ENCODE measurements around the gene CAPN5.

CAPN5 gene

DNA sequence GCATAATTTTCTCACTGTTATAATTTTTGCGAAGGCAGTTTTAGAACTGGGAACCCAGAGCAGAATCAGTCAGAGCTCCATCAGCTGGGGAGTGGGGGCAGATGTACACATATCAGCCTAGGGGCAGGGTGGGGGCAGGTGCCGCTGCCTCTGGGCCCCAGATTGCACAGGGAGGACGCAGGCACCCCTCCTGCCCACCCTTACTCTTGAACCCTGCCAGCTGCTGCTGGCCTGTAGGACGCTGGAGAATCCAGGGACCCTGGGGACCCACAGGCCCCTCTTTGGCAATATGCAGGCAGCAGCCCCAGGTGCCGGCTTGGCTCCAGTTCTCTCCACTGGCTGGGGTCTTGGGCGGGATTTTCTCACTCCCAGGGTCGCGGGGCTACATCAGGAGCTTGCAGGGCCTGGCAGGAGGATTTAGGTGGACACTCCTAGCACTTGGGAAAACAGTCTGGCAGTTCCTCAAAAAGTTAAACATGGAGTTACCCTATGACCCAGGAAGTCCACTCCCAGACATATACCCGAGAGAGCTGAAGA is 8.8 kb upstream of the CAPN5 start:
- no peak overlapping the region for H3K27ac ChIP-seq
- TF ChIP-seq, protein P1, sequence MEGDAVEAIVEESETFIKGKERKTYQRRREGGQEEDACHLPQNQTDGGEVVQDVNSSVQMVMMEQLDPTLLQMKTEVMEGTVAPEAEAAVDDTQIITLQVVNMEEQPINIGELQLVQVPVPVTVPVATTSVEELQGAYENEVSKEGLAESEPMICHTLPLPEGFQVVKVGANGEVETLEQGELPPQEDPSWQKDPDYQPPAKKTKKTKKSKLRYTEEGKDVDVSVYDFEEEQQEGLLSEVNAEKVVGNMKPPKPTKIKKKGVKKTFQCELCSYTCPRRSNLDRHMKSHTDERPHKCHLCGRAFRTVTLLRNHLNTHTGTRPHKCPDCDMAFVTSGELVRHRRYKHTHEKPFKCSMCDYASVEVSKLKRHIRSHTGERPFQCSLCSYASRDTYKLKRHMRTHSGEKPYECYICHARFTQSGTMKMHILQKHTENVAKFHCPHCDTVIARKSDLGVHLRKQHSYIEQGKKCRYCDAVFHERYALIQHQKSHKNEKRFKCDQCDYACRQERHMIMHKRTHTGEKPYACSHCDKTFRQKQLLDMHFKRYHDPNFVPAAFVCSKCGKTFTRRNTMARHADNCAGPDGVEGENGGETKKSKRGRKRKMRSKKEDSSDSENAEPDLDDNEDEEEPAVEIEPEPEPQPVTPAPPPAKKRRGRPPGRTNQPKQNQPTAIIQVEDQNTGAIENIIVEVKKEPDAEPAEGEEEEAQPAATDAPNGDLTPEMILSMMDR (IDR thresholded peaks at IDR 0.05): no peak
- no peak for TF ChIP-seq ZFX (IDR thresholded peaks at IDR 0.05; ENCODE audit: borderline replicate concordance)

DNA sequence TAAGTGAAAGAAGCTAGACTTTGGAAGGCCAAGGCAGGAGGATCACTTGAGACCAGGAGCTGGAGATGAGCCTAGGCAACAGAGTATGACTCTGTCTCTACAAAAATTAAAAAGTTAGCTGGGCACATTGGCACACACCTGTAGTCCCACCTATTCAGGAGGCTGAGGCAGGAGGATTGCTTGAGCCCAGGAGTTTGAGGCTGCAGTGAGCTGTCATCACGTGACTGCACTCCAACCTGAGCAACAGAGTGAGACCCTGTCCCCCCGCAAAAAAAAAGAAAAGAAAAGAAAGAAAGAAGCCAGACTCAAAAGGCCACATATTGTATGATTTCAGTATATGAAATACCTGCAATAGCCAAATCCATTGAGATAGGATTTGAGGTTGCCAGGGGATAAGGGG is 7.9 kb upstream of the CAPN5 start:
- TF ChIP-seq, protein P1 (IDR thresholded peaks at IDR 0.05): no peak
- TF ChIP-seq ZFX (IDR thresholded peaks at IDR 0.05; ENCODE audit: borderline replicate concordance): no peak
- no peak overlapping the region for H3K27ac ChIP-seq

DNA sequence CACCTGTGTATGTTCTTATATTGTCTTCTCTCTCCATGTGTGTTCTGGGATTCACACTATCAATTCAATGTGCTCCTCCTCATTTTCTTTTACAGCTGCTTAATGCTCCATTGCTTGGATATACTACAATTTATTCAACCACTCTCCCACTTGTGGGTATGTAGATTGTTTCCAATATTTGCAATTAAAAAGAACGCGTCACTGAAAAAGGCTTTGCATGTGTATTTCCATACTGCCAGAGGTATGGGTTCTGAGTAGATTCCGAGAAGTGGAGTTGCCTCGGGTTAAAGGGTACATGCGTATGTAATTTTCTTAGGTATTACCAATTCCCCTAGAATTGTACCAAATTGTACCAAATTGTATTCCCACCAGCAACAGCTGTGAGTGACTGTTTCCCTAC is 7.0 kb upstream of the CAPN5 start:
- TF ChIP-seq, protein P1 (IDR thresholded peaks at IDR 0.05): no peak
- no peak for TF ChIP-seq ZFX (IDR thresholded peaks at IDR 0.05; ENCODE audit: borderline replicate concordance)
- no peak overlapping the region for H3K27ac ChIP-seq

DNA sequence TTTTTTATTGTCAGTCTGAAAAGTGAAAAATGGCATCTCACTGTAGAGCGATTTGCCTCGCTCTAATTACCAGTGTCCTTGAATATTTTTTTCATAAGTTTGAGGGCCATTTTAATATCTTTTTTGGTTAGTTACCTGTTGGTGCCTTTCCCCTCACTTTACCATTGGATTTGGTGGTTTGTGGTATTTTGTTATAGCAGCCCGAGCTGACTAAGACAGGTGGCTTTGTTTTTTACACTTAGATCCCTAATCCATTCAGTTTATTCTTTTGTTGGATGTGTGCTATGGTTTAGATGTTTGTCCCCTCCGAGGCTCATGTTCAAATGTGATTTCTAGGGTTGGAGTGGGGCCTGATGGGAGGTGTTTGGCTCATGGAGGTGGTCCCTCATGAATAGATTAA is 6.5 kb upstream of the CAPN5 start:
- H3K27ac ChIP-seq: peak overlapping the region; percentile 59
- TF ChIP-seq, protein P1 (IDR thresholded peaks at IDR 0.05): no peak
- TF ChIP-seq ZFX (IDR thresholded peaks at IDR 0.05; ENCODE audit: borderline replicate concordance): no peak

DNA sequence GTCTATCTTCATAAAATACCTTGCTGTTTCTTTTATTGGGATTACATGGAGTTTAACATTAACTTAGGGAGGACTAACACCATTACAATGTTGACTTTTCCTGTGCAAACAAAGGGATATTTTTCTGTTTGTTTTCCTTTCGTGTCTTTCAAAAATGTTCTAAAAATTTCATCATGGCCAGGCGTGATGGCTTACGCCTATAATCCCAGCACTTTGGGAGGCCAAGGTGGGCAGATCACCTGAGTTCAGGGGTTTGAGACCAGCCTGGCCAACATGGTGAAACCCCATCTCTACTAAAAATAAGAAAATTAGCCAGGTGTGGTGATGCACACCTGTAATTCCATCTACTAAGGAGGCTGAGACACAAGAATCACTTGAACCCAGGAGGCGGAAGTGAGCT is 5.5 kb upstream of the CAPN5 start:
- peak overlapping the region; percentile 59 for H3K27ac ChIP-seq

DNA sequence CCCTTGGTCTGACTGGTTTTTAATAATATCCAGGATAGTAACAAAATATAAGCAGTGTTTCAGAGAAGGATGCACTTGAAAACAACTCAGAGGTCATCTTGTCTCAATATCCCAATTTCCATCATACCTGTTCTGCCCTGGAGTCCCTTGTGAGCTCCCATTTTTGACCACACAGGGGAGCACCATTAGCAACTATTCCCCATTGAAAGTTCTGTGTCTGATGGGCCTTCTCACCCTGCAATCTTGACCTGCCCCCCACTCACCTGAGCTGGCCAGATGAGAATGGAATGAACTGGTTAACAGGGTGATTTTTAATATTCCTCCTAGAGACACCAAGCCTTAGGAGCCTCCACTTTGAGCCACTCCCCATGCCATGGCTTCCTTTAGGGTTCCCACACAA is 3.8 kb upstream of the CAPN5 start:
- no peak overlapping the region for H3K27ac ChIP-seq
- TF ChIP-seq ZFX (IDR thresholded peaks at IDR 0.05; ENCODE audit: borderline replicate concordance): no peak
- TF ChIP-seq, protein P1 (IDR thresholded peaks at IDR 0.05): peak; percentile 16; the same call in 1 of the 2 replicates

DNA sequence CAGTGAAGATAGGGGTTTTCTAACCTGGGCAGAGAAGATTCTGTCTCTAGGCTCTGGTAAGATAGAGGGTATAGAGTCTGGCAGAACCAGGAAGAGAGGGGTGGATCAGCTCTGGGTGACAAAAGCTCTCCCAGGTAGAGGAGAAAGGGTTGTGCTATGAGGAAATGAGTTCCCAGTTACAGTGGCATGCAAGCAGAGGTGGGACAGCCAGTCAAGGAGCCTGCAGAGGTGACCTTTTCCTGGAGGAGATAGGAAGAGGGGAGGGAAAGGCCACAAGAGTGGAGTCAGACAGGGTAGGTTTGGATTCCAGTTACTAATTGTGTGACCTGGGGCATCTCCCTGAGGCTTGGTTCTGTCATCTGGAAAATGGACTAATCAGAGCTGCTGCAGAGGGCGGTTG is 3.4 kb upstream of the CAPN5 start:
- H3K27ac ChIP-seq: no peak overlapping the region
- TF ChIP-seq ZFX (IDR thresholded peaks at IDR 0.05; ENCODE audit: borderline replicate concordance): no peak
- TF ChIP-seq, protein P1 (IDR thresholded peaks at IDR 0.05): no peak

DNA sequence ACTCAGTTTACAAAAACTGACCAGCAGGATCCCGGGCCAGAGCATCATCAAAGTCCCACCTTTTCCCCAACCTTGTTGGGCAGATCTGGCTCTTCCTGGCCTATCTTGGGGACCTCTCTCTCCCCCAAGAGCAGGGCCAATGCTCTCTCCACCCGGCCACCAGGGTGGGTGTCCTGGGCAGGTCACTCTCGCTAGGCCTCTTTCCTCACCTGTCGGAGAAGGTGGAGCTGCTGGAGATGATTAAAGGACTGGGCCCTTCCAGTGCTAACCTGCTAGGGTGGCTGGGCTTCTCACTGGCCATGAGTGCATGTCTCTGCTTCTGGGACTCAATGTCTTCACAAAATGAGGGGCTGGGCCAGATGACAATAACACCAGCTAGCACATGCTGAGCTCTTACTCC is 2.9 kb upstream of the CAPN5 start:
- no peak overlapping the region for H3K27ac ChIP-seq
- TF ChIP-seq, protein P1 (IDR thresholded peaks at IDR 0.05): no peak
- TF ChIP-seq ZFX (IDR thresholded peaks at IDR 0.05; ENCODE audit: borderline replicate concordance): no peak
